Non-pigmented ciliary epithelial cell (primary cell): ENCODE results near the gene MRPL36.
"Not testable (repeated sequence)": the region's sequence is repeated elsewhere in the genome, so short reads cannot be mapped to it uniquely, and the experiment has no call there.

Source experiments
- DNase-seq: peaks from one replicate; pipeline ENCODE4 v3.0.0-alpha.2; 2010; ENCODE audit warnings: low read depth

Gene MRPL36

GRCh38 chr5:1796371-1797102 lies 3.1 kb downstream of the MRPL36 start:
- DNase-seq = no peak

GRCh38 chr5:1795931-1796330 lies 3.7 kb downstream of the MRPL36 start:
- no peak for DNase-seq

DNA sequence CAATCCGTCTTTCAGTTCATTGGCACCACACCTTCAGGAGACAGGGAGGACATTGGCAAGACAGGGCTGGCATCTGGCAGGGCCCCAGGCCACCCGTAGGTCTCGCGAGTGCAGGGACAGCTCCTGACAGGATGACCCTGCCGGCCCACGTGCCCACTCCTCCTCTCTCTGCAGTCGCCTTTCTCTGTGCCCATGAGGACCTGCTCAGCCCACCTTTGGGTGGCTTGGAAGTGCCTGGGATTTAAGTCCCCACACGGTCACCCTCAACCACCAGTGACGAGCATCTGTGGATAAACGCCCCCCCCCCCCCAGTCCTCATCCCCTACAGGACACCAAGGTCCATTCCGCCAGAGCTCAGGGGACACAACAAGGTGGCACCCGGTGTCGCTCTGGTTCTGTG lies 4.1 kb downstream of the MRPL36 start:
- no peak for DNase-seq

GRCh38 chr5:1794901-1795290 lies 4.7 kb downstream of the MRPL36 start:
- no peak for DNase-seq

DNA sequence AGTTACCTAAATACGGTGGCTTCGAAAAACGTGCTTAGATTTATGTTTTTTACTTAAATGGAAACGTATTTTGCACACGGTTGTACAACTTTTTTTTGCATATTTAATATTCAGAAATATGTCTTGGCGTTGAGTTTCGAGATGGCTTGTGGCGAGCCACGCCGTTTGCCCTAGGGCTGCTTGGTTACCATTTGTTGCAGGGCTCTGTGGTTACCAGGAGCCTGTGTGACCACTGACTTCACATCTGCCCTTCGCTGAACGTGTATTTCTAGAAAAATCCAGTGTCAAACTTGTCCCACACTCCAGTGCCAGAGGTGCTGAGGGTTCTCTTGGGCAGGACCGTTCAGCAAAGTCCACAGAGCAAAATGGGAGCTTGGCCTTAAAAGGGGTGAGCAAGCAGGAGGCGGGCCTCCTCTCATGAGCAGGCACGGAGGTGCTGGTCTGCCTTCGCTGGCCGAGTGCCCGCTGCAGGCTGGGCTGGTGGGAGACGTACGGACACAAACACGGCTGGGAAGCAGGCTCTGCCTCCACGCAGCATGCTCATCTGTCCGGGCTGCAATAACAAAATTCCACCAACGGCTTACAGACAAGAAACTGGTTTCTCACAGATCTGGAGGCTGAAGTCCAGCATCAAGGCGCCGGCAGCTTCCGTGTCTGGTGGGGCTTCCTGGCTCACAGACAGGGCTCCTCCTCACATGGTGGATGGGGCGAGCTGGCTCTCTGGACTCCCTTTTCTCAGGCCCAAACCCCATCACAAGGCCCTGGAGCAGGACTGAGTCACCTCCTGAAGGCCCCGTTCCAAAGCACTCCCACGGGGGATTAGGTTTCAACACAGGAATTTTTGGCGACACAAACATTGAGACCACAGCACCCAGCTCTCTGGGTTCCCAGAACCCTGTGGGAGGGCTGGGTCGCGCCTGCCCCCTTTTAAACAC lies 5.4 kb downstream of the MRPL36 start:
- peak; percentile 86 for DNase-seq

GRCh38 chr5:1793301-1793740 lies 6.3 kb downstream of the MRPL36 start:
- no peak for DNase-seq

DNA sequence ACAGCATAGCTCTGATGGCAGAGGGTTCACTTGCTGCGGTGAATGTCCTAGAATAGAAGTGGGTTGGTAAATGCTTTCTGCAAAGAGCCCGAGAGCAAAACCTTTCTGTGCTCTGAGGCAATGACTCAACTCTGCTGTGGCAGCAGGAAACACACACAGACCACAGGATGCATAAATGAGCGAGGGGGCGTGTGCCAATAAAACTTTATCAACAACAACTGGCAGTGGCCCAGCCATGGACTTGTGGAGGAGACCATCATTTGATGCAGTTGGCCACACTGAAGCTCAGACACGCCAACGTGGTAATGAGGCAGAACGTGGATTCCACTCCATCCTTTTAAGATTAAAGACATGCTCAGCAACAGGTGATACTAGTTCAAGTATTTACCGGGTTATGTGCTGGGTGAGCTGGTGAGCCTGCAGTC lies 6.8 kb downstream of the MRPL36 start:
- peak; percentile 94 for DNase-seq

GRCh38 chr5:1791176-1791575 lies 8.5 kb downstream of the MRPL36 start:
- DNase-seq = no peak

- peak; percentile 80 for DNase-seq
Observed at GRCh38 chr5:1789834-1790471, 9.7 kb downstream of the MRPL36 start.

GRCh38 chr5:1789438-1789833 lies 10.2 kb downstream of the MRPL36 start:
- DNase-seq = not testable (repeated sequence)

DNA sequence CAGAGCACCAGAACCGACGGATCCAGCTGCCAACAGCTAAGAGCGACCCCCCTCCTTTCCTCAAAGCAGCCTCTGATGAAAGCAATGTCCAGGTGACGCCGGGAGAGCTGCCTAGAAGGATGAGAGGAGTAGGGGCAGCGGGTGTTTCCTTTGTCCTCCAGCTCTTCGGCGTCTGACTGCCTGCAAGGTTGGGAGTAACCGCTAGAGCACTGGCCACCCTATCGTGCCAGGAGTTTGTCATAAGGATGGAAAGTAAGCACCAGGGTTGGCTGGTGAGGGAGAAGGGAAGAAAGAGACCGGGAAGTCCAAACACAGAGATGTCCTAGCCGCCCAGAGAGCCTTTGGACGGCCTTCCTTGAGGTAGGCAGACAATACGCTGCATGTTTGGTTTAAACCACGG lies 10.8 kb downstream of the MRPL36 start:
- no peak for DNase-seq

GRCh38 chr5:1788200-1788599 lies 11.4 kb downstream of the MRPL36 start:
- no peak for DNase-seq

GRCh38 chr5:1787472-1788047 lies 12.1 kb downstream of the MRPL36 start:
- DNase-seq = no peak

DNA sequence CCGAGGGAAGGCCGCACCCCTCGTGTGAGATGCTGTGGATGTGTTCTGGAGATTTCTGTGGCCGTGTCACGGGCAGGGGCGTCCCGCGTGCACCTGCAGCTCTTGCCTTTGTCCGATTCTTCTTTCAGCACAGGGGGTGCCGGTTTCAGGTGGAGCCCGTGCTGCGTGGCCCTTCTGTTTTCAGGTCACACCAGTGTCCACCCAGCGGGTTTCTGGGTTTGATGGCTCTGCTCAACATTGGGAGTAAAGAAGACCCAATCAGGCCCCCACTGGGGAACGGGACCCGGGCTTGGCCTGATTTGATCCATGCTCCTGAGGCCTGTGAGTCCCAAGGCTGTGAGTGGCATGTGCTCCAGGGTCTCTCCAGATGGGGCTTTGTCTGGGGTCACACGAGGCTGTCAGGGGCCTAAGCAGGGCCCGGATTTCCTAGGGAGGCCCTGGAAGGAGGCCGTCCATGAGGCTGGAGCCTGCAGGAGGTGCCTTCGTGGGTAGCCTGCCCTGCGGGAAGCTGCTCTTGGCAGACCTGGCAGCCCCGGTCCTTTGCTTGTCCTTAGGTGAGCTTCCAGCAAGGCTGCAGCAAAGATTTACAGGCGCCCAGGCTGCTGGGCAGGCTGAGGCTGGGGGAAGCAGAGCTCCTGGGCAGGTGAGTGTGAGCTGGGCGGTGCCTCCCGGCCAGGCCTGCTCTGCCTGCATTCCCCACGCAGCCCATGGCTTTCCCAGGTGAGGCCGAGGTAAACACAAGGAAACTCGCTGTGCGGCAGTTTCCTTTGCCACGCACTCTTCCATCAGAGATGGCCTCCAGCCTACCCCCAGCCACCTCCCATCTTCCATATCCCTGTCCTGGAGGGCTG lies 12.8 kb downstream of the MRPL36 start:
- DNase-seq = no peak

DNA sequence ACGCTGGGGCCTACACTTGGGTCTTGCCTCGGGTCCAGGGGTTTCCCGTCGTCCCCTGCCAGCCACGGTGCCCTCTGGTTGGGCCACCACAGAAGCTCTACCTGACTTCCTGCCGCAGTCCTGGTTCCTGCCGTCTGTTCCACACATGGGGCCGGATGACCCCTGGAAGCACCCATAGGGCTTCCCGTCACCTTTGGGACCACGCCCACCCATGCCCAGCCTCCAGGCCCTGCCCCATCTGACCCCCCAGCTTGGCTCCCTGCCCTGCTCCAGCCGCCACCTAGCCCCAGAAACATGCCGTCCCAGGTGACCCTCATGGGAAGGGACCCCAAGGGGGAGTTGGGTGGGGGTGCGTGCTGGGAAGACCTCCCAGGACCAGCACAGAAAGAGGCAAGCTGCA lies 13.7 kb downstream of the MRPL36 start:
- DNase-seq = no peak

DNA sequence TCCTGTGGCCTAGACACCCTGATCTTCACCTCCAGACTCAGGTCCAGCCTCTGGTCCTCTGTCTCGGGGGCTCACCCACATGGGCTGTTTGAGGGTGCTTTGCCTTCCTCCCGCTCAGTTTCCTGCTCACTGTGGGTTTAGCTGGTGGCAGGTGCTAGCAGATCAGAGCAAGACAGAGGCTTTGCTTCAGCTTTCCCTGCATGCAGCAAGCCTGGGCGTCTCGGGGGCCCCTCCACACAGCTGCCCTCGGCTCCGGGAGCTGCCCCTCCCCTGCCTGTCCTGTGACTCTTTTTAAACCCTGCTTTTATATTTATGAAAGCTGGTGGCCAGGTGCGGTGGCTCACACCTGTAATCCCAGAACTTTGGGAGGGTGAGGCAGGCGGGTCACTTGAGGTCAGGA lies 14.6 kb downstream of the MRPL36 start:
- no peak for DNase-seq

DNA sequence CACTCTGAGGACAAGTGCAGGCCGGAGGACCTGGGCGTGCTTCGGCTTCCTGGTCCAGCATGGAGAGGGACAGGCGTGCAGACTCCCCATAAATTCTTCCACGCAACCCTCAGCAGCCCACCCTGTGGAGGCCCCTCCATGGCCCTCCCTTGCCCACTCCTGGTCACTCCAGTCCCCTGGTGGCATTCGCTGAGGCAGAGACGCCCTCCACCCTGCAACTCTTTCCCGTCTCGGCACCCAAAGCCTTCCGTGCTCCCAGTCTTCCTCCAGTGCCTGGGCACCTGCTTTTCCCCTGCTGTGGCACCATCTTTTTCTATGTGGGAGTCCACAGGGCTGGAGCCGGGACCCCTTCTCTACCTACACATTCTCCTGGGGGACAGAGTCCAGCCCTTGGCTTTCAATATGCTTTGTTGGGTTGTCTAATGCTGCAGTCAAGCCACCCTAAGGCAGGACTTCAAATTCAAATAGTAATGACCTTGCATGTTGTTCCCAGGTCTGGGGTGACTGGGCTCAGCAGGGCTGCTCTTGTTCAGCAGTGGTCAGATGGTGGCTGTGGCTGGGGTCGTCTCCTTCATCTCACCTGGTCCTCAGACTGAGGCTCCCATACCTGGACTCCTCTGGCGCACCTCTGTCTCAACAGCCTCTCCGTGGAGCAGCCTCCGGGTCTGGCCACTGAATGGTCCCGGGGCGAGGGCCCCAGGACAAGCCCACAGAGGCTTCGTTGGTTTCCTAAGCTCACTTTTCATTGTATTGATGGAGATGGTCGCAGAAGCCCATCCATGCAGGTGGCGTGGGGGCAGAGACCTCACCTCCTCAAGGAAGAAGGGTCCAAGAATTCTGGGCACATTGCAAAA lies 15.2 kb downstream of the MRPL36 start:
- no peak for DNase-seq

- DNase-seq = no peak
Observed at GRCh38 chr5:1783216-1783554, 16.5 kb downstream of the MRPL36 start.

DNA sequence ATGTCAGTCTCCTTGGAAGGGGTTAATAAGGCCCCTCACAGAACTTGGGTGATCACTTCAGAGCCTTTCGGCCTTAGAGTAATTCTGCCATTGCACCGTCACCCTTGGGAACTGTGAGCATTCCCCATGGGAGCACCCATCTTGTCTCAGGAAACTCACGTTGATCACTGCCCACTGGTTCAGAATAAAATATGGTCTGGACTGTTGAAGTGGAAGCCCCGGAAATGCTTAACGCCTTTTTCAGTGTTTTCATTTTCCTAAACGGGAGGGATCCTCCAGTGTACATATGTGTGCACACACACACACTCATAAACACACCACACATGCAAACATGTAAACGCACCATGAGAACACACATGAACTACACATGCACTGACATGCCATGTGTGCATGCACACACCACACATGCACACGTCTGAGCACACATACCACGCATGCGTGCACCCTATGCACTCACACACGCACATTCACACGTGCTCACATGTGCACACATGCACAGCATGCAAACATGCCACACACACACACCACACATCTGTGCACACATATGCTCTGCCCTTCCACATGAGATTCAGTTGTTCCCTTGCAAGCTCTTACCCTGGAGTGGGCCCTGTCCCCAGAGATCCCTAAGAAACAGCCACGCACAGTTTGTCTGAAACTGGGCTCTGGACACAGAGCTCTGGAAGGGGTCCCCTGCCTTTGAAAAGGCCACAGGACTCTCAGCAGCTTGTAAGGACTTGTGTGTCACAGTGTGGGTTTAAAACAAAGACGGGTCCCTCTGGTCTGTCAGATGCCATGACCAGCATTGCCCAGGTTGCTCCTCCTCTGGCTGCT lies 17.0 kb downstream of the MRPL36 start:
- DNase-seq = no peak
